ENCODE measurements around the gene SGPP1.
A peak's percentile ranks its signal among the peaks of the same experiment; 100 is the strongest.

Gene SGPP1

DNA sequence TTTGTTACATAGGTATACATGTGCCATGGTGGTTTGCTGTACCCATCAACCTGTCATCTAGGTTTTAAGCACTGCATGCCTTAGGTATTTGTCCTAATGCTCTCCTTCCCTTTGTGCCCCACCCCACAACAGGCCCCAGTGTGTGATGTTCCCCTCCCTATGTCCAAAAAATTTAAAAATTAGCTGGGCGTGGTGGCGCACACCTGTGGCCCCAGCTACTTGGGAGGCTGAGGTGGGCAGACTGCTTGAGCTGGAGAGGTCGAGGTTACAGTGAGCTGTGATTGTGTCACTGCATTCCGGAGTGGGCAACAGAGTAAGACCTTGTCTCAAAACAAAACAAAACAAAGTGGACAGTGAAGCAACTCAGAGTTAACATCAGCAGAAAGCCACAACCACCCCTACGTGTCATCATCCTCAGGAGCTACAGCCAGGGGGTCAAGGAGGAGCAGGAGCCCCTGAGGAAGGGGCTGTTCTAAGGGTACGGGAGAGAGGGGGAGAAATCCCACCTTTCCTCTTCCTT, 36.8 kb upstream of the SGPP1 start:
- TF ChIP-seq, protein P1, sequence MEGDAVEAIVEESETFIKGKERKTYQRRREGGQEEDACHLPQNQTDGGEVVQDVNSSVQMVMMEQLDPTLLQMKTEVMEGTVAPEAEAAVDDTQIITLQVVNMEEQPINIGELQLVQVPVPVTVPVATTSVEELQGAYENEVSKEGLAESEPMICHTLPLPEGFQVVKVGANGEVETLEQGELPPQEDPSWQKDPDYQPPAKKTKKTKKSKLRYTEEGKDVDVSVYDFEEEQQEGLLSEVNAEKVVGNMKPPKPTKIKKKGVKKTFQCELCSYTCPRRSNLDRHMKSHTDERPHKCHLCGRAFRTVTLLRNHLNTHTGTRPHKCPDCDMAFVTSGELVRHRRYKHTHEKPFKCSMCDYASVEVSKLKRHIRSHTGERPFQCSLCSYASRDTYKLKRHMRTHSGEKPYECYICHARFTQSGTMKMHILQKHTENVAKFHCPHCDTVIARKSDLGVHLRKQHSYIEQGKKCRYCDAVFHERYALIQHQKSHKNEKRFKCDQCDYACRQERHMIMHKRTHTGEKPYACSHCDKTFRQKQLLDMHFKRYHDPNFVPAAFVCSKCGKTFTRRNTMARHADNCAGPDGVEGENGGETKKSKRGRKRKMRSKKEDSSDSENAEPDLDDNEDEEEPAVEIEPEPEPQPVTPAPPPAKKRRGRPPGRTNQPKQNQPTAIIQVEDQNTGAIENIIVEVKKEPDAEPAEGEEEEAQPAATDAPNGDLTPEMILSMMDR (IDR thresholded peaks at IDR 0.05; ENCODE audit: insufficient read depth, low read length, poor library complexity, severe bottlenecking): no peak
- H3K36me3 ChIP-seq (ENCODE audit: control insufficient read depth, insufficient read depth, low read length): no peaks in the 10 kb centered on the region
- H3K4me3 ChIP-seq (replicated peaks; ENCODE audit: low read depth, low read length): no peak overlapping the region
- H3K27me3 ChIP-seq (replicated peaks; ENCODE audit: control insufficient read depth, insufficient read depth, low read length): no peaks in the 10 kb centered on the region
- DNase-seq (ENCODE audit: extremely low read depth, insufficient read length): no peak

DNA sequence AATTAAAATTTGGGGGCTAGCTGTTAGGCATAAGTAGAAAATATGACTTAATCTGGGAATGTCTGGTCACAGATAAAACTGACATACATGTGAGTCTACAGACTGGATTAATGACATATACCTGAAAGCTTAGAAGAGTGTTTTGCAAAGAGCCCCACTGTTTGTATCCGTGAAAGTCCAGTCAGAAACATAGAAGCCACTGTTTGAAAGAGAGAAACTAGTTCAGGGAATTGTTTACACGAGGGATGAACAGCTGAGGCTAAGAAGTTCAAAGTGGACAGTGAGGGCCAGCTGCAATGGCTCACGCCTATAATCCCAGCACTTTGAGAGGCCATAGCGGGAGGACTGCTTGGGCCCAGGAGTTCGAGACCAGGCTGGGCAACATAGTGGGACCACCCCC, 36.2 kb upstream of the SGPP1 start:
- Histone ChIP-seq H3K4me3 (replicated peaks; ENCODE audit: low read depth, low read length) (no peak overlapping the region), H3K27me3 (replicated peaks; ENCODE audit: control insufficient read depth, insufficient read depth, low read length) (no peaks in the 10 kb centered on the region)
- no peak for DNase-seq (ENCODE audit: extremely low read depth, insufficient read length)

DNA sequence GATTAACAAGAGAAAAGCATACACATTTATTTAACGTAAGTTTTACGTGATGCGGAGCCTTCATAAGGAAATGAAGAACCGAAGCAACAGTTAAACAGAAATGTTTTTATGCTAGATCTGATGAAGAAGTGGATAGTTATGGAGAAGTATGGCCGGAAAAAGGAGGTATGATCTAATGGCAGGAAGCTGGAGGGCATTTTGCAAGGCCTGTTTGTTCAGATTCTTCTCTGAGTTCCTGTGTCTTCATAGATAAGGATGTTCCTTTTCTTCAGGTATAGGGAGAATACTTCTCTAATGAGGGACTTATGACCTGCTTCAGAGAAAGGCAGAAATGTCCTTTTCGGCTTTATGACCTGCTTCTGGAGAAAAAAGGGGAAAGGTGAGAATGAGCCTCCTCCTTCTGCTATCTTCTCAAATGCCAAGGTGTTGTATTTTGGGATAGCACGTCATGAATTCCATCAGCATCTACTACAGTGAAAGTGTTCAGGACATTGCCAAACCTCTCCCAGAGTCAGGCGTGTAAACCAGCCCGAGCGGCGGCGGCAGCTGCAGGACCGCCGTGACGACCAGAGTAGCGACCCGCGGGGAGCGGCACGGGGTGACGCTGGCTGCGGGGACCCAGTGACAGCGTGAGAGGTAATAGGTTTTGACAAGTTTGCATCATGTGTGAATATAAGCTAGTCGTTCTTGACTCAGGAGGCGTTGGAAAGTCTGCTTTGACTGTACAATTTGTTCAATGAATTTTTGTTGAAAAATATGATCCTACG, 33.7 kb upstream of the SGPP1 start:
- Histone ChIP-seq H3K4me3 (replicated peaks; ENCODE audit: low read depth, low read length) (no peak overlapping the region), H3K27me3 (replicated peaks; ENCODE audit: control insufficient read depth, insufficient read depth, low read length) (no peaks in the 10 kb centered on the region)

More for the DNA sequence above, 36.2 kb upstream of the SGPP1 start:
- TF ChIP-seq, protein P1 (IDR thresholded peaks at IDR 0.05; ENCODE audit: insufficient read depth, low read length, poor library complexity, severe bottlenecking): no peak
- H3K36me3 ChIP-seq (ENCODE audit: control insufficient read depth, insufficient read depth, low read length): no peaks in the 10 kb centered on the region

DNA sequence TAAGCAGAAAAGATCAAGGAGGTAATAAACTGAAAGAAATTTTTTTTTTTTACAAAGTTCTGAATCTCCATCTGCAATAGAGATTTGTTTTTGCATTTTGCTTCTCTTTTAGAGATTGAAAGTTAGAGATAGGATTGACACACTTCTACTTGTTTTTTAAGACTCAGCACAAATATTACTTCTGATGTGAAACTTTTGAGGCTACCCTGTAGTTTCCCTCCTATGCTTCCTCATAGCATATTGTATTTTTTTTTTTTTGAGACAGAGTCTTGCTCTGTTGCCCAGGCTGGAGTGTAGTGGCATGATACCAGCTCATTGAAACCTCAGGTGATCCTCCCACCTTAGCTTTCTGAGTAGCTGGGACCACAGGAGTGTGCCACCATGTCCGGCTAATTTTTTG, 32.1 kb upstream of the SGPP1 start:
- TF ChIP-seq, protein P1 (IDR thresholded peaks at IDR 0.05; ENCODE audit: insufficient read depth, low read length, poor library complexity, severe bottlenecking): no peak
- H3K27me3 ChIP-seq (replicated peaks; ENCODE audit: control insufficient read depth, insufficient read depth, low read length): no peaks in the 10 kb centered on the region
- no peaks in the 10 kb centered on the region for H3K36me3 ChIP-seq (ENCODE audit: control insufficient read depth, insufficient read depth, low read length)
- no peak overlapping the region for H3K4me3 ChIP-seq (replicated peaks; ENCODE audit: low read depth, low read length)
- no peak for DNase-seq (ENCODE audit: extremely low read depth, insufficient read length)

More for the DNA sequence above, 33.7 kb upstream of the SGPP1 start:
- TF ChIP-seq, protein P1 (IDR thresholded peaks at IDR 0.05; ENCODE audit: insufficient read depth, low read length, poor library complexity, severe bottlenecking): no peak
- no peak for DNase-seq (ENCODE audit: extremely low read depth, insufficient read length)
- no peaks in the 10 kb centered on the region for H3K36me3 ChIP-seq (ENCODE audit: control insufficient read depth, insufficient read depth, low read length)

DNA sequence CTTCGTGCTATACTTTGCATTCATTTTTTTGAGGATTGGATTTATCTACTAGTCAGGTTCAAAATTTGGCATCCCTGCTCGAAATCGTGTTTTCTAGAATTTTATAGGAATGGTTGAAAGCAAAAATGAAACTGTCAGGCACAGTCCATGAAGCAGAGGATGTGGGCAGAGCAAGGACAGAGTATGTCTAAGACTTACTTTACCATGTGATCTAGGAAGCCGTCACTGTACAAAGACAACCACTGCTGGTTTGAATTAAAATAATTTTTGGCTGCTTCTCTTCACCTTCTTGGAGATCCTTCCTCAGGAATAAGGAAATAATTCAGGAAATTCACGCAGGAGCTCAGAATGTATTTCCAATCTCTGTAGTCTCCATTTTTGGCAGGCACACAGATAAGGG, 31.6 kb upstream of the SGPP1 start:
- TF ChIP-seq, protein P1 (IDR thresholded peaks at IDR 0.05; ENCODE audit: insufficient read depth, low read length, poor library complexity, severe bottlenecking): no peak
- peak overlapping the region; percentile 3; the same call in 1 of the 2 replicates for H3K4me3 ChIP-seq (replicated peaks; ENCODE audit: low read depth, low read length)
- no peaks in the 10 kb centered on the region for H3K27me3 ChIP-seq (replicated peaks; ENCODE audit: control insufficient read depth, insufficient read depth, low read length)
- DNase-seq (ENCODE audit: extremely low read depth, insufficient read length): no peak
- no peaks in the 10 kb centered on the region for H3K36me3 ChIP-seq (ENCODE audit: control insufficient read depth, insufficient read depth, low read length)

Measured in GM06990 (cell line).